K562 (cell line): Measurements from ENCODE around the gene PPM1F. TPM values are rescaled to one million over a fixed set of nuclear protein-coding genes. Genes with fewer than 3 reads are reported as not detected.
A peak's percentile ranks its signal among the peaks of the same experiment; 100 is the strongest.

Experiments used
- ATAC-seq: fragments of 200-7000 bp; cut with Tn5 transposase; 3 replicates; pipeline ENCODE4 v1.9.1; 2020; ENCODE audit warnings: moderate library complexity
- BruUV-seq: library from RNA; stranded (reverse); fragments of 400-500 nt; replicated peaks from 2 replicates; lab custom pipeline; 2021; lab: Mats Ljungman, UMichigan
- CTCF ChIA-PET: fragments of 300-600 bp; formaldehyde crosslinking; extraction: SDS; loops from one replicate; lab custom pipeline; 2021; ENCODE audit warnings: low intra/inter-chr PET ratio; lab: Yijun Ruan, JAX
- POLR2A ChIA-PET: fragments of 300-600, 350-650 bp; sonication (Branson Sonifier 250); formaldehyde crosslinking; extraction: SDS; loops from one replicate; lab custom pipeline; 2021; ENCODE audit warnings: antibody characterized with exemption, inconsistent platforms; lab: Yijun Ruan, JAX
- DNase-seq, 4 experiments: peaks; one replicate each; pipeline versions ENCODE4 v3.0.0 to v3.0.0-alpha.2; 2011 to 2018; ENCODE audit warnings: low spot score in 3 of 4, mixed read lengths in 3 of 4; ENCODE audit errors: extremely low read depth in 1 of 4
- FAIRE-seq: peaks from 2 replicates; lab custom pipeline; 2011; peaks lifted over from hg19 to GRCh38; lab: Jason Lieb, UNC
- H2AFZ ChIP-seq: 2 replicates; pipeline ENCODE4 v1.6.0; 2011; ENCODE audit warnings: low read depth, low read length, control low read depth, inconsistent platforms
- H3K27ac ChIP-seq: fragments of 200-600 bp; 3 replicates; pipeline ENCODE4 v1.8.0; 2011; ENCODE audit warnings: low read depth, mild to moderate bottlenecking, control low read depth, inconsistent platforms, low read length, moderate library complexity, mixed read lengths; ENCODE audit errors: extremely low read depth
- H3K27me3 ChIP-seq, 2 experiments: fragments of 300-600 bp in 1 of 2; 2 replicates in 1 of 2; 3 replicates in 1 of 2; pipeline versions ENCODE4 v1.6.0 to v1.8.0; 2011; ENCODE audit warnings: inconsistent platforms in 2 of 2, low read length in 2 of 2, mild to moderate bottlenecking in 1 of 2, mixed read lengths in 1 of 2, moderate library complexity in 1 of 2; ENCODE audit not compliant: control insufficient read depth in 2 of 2, insufficient read depth in 2 of 2
- H3K36me3 ChIP-seq: fragments of 300-600 bp; 3 replicates; pipeline ENCODE4 v1.8.0; 2011; ENCODE audit warnings: mild to moderate bottlenecking, low read length, inconsistent platforms; ENCODE audit not compliant: control insufficient read depth, insufficient read depth
- H3K4me1 ChIP-seq, 2 experiments: fragments of 200-600 bp in 1 of 2; replicated peaks in 1 of 2; 2 replicates in 1 of 2; 3 replicates in 1 of 2; pipeline versions ENCODE4 v1.5.1 to v1.8.0; 2011; ENCODE audit warnings: inconsistent platforms in 2 of 2, low read length in 2 of 2, mild to moderate bottlenecking in 1 of 2, mixed read lengths in 1 of 2, moderate library complexity in 1 of 2; ENCODE audit not compliant: control insufficient read depth in 2 of 2, insufficient read depth in 2 of 2
- H3K4me2 ChIP-seq: 2 replicates; pipeline ENCODE4 v1.6.1; 2011; ENCODE audit warnings: low read length, control low read depth, inconsistent platforms, mixed read lengths; ENCODE audit not compliant: insufficient read depth
- H3K4me3 ChIP-seq: fragments of 200-600 bp; sonication (generic), shearing (Covaris generic); 2 replicates; pipeline ENCODE4 v1.5.1; 2016; ENCODE audit warnings: control low read depth, inconsistent platforms
- H3K79me2 ChIP-seq: fragments of 200-600 bp; 3 replicates; pipeline ENCODE4 v1.8.0; 2011; ENCODE audit warnings: low read length, inconsistent platforms; ENCODE audit not compliant: control insufficient read depth, insufficient read depth
- H3K9ac ChIP-seq, 2 experiments: 2 replicates each; pipeline versions ENCODE4 v1.6.0 to v1.6.1; 2011; ENCODE audit warnings: low read depth in 2 of 2, low read length in 2 of 2, control low read depth in 1 of 2, inconsistent platforms in 1 of 2, mild to moderate bottlenecking in 1 of 2, mixed read lengths in 1 of 2; ENCODE audit not compliant: insufficient read depth in 1 of 2
- H3K9me1 ChIP-seq: one replicate; pipeline ENCODE4 v1.6.0; 2011; ENCODE audit warnings: inconsistent platforms, mild to moderate bottlenecking, low read length, moderate library complexity; ENCODE audit not compliant: control insufficient read depth, insufficient read depth
- H3K9me3 ChIP-seq: replicated peaks from 2 replicates; pipeline ENCODE4 v1.5.1; 2011; ENCODE audit warnings: low read depth, low read length, inconsistent platforms; ENCODE audit not compliant: control insufficient read depth, insufficient read depth
- H4K20me1 ChIP-seq: replicated peaks from 2 replicates; pipeline ENCODE4 v1.6.1; 2011; ENCODE audit warnings: low read length, inconsistent platforms, mixed read lengths; ENCODE audit not compliant: control insufficient read depth, insufficient read depth
- ARID4B ChIP-seq: sonication (generic); formaldehyde crosslinking; IDR thresholded peaks from 2 replicates; pipeline ENCODE4 v1.8.0; 2022; ENCODE audit warnings: mild to moderate bottlenecking, missing genetic modification reagents
- HMGXB4 ChIP-seq: sonication (generic); formaldehyde crosslinking; IDR thresholded peaks from 2 replicates; pipeline ENCODE4 v1.8.1; 2023; ENCODE audit warnings: mild to moderate bottlenecking, missing genetic modification reagents
- KDM5B ChIP-seq: fragments of 200-600 bp; sonication (generic); IDR thresholded peaks from 2 replicates; pipeline ENCODE4 v1.6.1; 2012; ENCODE audit warnings: low read depth, mild to moderate bottlenecking, moderate library complexity, low read length, control low read depth, inconsistent platforms; ENCODE audit not compliant: insufficient replicate concordance
- KLF16 ChIP-seq: IDR thresholded peaks from 2 replicates; pipeline ENCODE4 v1.6.1; 2016; ENCODE audit warnings: antibody characterized with exemption
- POU5F1 ChIP-seq: fragments of 150-350 bp; IDR thresholded peaks from 2 replicates; pipeline ENCODE4 v1.6.1; 2014; ENCODE audit warnings: borderline replicate concordance, low read length, low read depth, mild to moderate bottlenecking; ENCODE audit not compliant: partially characterized antibody
- SMARCA4 ChIP-seq: fragments of 450-650 bp; IDR thresholded peaks from 2 replicates; pipeline ENCODE4 v1.6.1; 2016
- SRF ChIP-seq, 2 experiments: fragments of 250-450, 450-650 bp in 1 of 2; sonication (Bioruptor Pico) in 1 of 2; sonication (generic) in 1 of 2; formaldehyde crosslinking; IDR thresholded peaks; 2 replicates each; pipeline versions ENCODE4 v1.5.0 to v1.5.1; 2020 to 2022; ENCODE audit warnings: mild to moderate bottlenecking in 1 of 2, missing genetic modification reagents in 1 of 2
- TBP ChIP-seq: optimal IDR thresholded peaks from 2 replicates; pipeline ENCODE3; 2011; ENCODE audit warnings: low read depth, low read length, improper control_type of control experiment
- ZBTB7A ChIP-seq: IDR thresholded peaks from 2 replicates; pipeline ENCODE4 v1.6.1; 2011; ENCODE audit warnings: low read depth, mild to moderate bottlenecking, low read length, moderate library complexity, borderline replicate concordance; ENCODE audit not compliant: control insufficient read depth
- ZNF174 ChIP-seq: fragments of 250-450 bp; sonication (Bioruptor Pico); IDR thresholded peaks from 2 replicates; pipeline ENCODE4 v1.4.0; 2020; ENCODE audit warnings: mild to moderate bottlenecking
- WGBS: fragments of 100-300 bp; shearing (Covaris generic); methylation state at CpG from one replicate; pipeline ENCODE4 v1.1.6; 2016; ENCODE audit warnings: low coverage, mixed read lengths; ENCODE audit not compliant: insufficient coverage; ENCODE audit errors: missing lambda C conversion rate; 5-methylcytosine and 5-hydroxymethylcytosine counted together
- in situ Hi-C: fragments of 300-500 bp; cut with MboI; formaldehyde crosslinking; loops from 4 replicates; pipeline ENCODE4 v1.15.0; 2018; ENCODE audit warnings: inconsistent platforms, mixed read lengths
- intact Hi-C: fragments of 100-400 bp; cut with micrococcal nuclease; formaldehyde crosslinking; loops from 2 replicates; pipeline ENCODE4 v1.14.2; 2022
- polyA plus RNA-seq, 8 experiments: library from polyadenylated mRNA; depleted of rRNA in 4 of 8; stranded (reverse) in 5 of 8; unstranded in 3 of 8; fragments of >200 nt; fragmentation: Nextera tagmentation in 2 of 8; fragmentation: Illumina TruSeq in 1 of 8; extraction: Ambion mirVana in 2 of 8; extraction: Trizol in 1 of 8; gene quantifications; 2 replicates each; pipeline versions ENCODE4 v1.2.1 to v1.2.3, GENCODE V29; 2011 to 2014; ENCODE audit warnings: inconsistent platforms in 1 of 8, missing spikeins in 1 of 8
- total RNA-seq, 7 experiments: library from RNA; depleted of rRNA in 6 of 7; stranded (reverse); fragments of >200 nt in 6 of 7; fragmentation: Illumina TruSeq in 2 of 7; extraction: Trizol in 2 of 7; gene quantifications; 2 replicates each; pipeline versions ENCODE4 v1.2.1 to v1.2.3, GENCODE V29; 2011 to 2021; ENCODE audit warnings: low replicate concordance in 1 of 7
- TF ChIP-seq, protein P1 (sequence below): sonication (generic); IDR thresholded peaks from 2 replicates; pipeline ENCODE4 v1.6.1; 2016
- TF ChIP-seq, protein P2 (sequence below): fragments of 250-450 bp; sonication (Bioruptor Pico); IDR thresholded peaks from 2 replicates; pipeline ENCODE4 v1.8.0; 2021; ENCODE audit warnings: moderate library complexity, mild to moderate bottlenecking, inconsistent platforms

PPM1F gene
- total and polyA plus RNA-seq, 9 of the 15 experiments (the other 6 are each of a cell fraction or from before 2014, with no cell fraction given) = 2.1 to 159 (median 64.0) TPM

- TF ChIP-seq, protein P1, sequence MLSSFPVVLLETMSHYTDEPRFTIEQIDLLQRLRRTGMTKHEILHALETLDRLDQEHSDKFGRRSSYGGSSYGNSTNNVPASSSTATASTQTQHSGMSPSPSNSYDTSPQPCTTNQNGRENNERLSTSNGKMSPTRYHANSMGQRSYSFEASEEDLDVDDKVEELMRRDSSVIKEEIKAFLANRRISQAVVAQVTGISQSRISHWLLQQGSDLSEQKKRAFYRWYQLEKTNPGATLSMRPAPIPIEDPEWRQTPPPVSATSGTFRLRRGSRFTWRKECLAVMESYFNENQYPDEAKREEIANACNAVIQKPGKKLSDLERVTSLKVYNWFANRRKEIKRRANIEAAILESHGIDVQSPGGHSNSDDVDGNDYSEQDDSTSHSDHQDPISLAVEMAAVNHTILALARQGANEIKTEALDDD = peak; percentile 52; the same call in 1 of the 2 replicates
- TF ChIP-seq SMARCA4 = peak; percentile 83
- TF ChIP-seq, all 486 proteins: peak for 40; not testable (repeated sequence) for 446
These were observed 42.3 kb downstream of the PPM1F start (continued) for GRCh38 chr22:21910367-21910766.

GRCh38 chr22:21909871-21910270 lies 42.8 kb downstream of the PPM1F start:
- Histone ChIP-seq H3K36me3 (no peaks in the 10 kb centered on the region), H3K9me1 (no peaks in the 10 kb centered on the region), H4K20me1 (0 out of 2 replicates have a peak, but pooled peaks cover 3% of the 10 kb centered on the region), H3K4me1 (peaks cover 0 to 16% of the 10 kb centered on the region in 2 experiments; a peak in 4 of 5 replicates), H3K9ac (no peak overlapping the region), H3K27me3 (0 out of 5 replicates have a peak, but pooled peaks cover 0 to 2% of the 10 kb centered on the region in 2 experiments), H3K4me3 (no peak overlapping the region), H2AFZ (no peak overlapping the region), H3K79me2 (no peaks in the 10 kb centered on the region), H3K27ac (no peak overlapping the region), H3K4me2 (no peak overlapping the region), H3K9me3 (no peaks in the 10 kb centered on the region)
- ChIA-PET POLR2A (interaction anchor here (0.6 to 49.7 kb wide), 10 partner anchors 7 to 205 kb away, joined by 3 to 1041 read pairs (median 4); partner anchors contain the start of gene PPM1F), CTCF (interaction anchor here (0.6 kb wide), 1 partner anchor 18 kb away, joined by 6 read pairs; no protein-coding TSS in a partner anchor)
- ATAC-seq = no peak
- intact Hi-C loops = no loop called here
- FAIRE-seq = no peak
- DNase-seq = peak in 2 of 4 experiments; percentile 41 to 46
- in situ Hi-C loops = no loop called here
- 49% methylated on average over 2 of the region's 2 CpGs for WGBS
- BruUV-seq = no TSS peak
- no peak; the same call in none of the 2 replicates for TF ChIP-seq HMGXB4 (CRISPR knock-in tag)
- TF ChIP-seq ZBTB7A = 0 out of 2 replicates have a peak, but pooled peaks have one; percentile 15
- TF ChIP-seq POU5F1 = no peak
- no peak for TF ChIP-seq KDM5B
- TF ChIP-seq SRF (CRISPR knock-in tag; IDR thresholded peaks at IDR 0.05) = no peak
- no peak for TF ChIP-seq ZNF174 (CRISPR knock-in tag)
- no peak for TF ChIP-seq ARID4B (CRISPR knock-in tag)
- no peak for TF ChIP-seq KLF16
- TF ChIP-seq TBP = no peak
- TF ChIP-seq, protein P2, sequence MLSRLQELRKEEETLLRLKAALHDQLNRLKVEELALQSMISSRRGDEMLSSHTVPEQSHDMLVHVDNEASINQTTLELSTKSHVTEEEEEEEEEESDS (CRISPR knock-in tag) = no peak; the same call in 1 of the 2 replicates
